ENCODE results near the gene TSC22D4.
"Not testable (repeated sequence)": the region's sequence is repeated elsewhere in the genome, so short reads cannot be mapped to it uniquely, and the experiment has no call there.

DNA sequence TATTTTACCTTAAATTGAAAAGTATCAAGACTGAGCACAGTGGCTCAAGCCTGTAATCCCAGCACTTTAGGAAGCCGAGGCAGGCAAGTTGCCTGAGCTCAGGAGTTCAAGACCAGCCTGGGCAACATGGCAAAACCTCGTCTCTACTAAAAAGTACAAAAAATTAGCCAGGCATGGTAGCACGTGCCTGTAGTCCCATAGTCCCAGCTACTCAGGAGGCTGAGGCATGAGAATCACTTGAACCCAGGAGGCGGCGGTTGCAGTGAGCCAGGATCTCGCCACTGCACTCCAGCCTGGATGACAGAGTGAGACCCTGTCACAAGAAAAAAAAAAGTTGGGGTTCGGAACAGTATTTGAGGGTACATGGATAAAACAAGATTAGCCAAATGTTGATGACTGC, 39.8 kb downstream of the TSC22D4 start:
- TF ChIP-seq, protein P1, sequence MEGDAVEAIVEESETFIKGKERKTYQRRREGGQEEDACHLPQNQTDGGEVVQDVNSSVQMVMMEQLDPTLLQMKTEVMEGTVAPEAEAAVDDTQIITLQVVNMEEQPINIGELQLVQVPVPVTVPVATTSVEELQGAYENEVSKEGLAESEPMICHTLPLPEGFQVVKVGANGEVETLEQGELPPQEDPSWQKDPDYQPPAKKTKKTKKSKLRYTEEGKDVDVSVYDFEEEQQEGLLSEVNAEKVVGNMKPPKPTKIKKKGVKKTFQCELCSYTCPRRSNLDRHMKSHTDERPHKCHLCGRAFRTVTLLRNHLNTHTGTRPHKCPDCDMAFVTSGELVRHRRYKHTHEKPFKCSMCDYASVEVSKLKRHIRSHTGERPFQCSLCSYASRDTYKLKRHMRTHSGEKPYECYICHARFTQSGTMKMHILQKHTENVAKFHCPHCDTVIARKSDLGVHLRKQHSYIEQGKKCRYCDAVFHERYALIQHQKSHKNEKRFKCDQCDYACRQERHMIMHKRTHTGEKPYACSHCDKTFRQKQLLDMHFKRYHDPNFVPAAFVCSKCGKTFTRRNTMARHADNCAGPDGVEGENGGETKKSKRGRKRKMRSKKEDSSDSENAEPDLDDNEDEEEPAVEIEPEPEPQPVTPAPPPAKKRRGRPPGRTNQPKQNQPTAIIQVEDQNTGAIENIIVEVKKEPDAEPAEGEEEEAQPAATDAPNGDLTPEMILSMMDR (tag by site-specific recombination; IDR thresholded peaks at IDR 0.05), result not testable (repeated sequence)
- not testable (repeated sequence) for TF ChIP-seq ZBTB10 (tag by site-specific recombination; IDR thresholded peaks at IDR 0.05); REST (tag by site-specific recombination; IDR thresholded peaks at IDR 0.05); ZSCAN4 (tag by site-specific recombination; IDR thresholded peaks at IDR 0.05); ZNF624 (tag by site-specific recombination; IDR thresholded peaks at IDR 0.05); ZNF140 (tag by site-specific recombination; IDR thresholded peaks at IDR 0.05); ZNF174 (tag by site-specific recombination; IDR thresholded peaks at IDR 0.05); ZFP3 (tag by site-specific recombination; IDR thresholded peaks at IDR 0.05; ENCODE audit: low read depth); ZNF423 (tag by site-specific recombination; IDR thresholded peaks at IDR 0.05); ZNF114 (tag by site-specific recombination; IDR thresholded peaks at IDR 0.05); ZBTB6 (tag by site-specific recombination; IDR thresholded peaks at IDR 0.05)
- TF ChIP-seq, protein P2, sequence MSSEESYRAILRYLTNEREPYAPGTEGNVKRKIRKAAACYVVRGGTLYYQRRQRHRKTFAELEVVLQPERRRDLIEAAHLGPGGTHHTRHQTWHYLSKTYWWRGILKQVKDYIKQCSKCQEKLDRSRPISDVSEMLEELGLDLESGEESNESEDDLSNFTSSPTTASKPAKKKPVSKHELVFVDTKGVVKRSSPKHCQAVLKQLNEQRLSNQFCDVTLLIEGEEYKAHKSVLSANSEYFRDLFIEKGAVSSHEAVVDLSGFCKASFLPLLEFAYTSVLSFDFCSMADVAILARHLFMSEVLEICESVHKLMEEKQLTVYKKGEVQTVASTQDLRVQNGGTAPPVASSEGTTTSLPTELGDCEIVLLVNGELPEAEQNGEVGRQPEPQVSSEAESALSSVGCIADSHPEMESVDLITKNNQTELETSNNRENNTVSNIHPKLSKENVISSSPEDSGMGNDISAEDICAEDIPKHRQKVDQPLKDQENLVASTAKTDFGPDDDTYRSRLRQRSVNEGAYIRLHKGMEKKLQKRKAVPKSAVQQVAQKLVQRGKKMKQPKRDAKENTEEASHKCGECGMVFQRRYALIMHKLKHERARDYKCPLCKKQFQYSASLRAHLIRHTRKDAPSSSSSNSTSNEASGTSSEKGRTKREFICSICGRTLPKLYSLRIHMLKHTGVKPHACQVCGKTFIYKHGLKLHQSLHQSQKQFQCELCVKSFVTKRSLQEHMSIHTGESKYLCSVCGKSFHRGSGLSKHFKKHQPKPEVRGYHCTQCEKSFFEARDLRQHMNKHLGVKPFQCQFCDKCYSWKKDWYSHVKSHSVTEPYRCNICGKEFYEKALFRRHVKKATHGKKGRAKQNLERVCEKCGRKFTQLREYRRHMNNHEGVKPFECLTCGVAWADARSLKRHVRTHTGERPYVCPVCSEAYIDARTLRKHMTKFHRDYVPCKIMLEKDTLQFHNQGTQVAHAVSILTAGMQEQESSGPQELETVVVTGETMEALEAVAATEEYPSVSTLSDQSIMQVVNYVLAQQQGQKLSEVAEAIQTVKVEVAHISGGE (tag by site-specific recombination; conservative IDR thresholded peaks at IDR 0.05; ENCODE audit: low read depth), result not testable (repeated sequence)
